ENCODE results near the gene ZBTB40.

- TF ChIP-seq CTCF (IDR thresholded peaks at IDR 0.05; ENCODE audit: low read depth, low read length) (no peak), EZH2phosphoT487 (IDR thresholded peaks at IDR 0.05; ENCODE audit: low read depth) (no peak)
Measured at GRCh38 chr1:22550021-22550420, 98.4 kb downstream of the ZBTB40 start.

All from OCI-LY3 (cell line).